ENCODE measurements around the gene MT1G.

GRCh38 chr16:56626685-56627084 is 41.2 kb downstream of the MT1G start:
- TF ChIP-seq ZNF558 (tag by site-specific recombination; IDR thresholded peaks at IDR 0.05) = no peak
- TF ChIP-seq ZNF677 (tag by site-specific recombination; IDR thresholded peaks at IDR 0.05) = no peak
- TF ChIP-seq YY1 (tag by site-specific recombination; IDR thresholded peaks at IDR 0.05) = no peak
- TF ChIP-seq CTCF (tag by site-specific recombination; IDR thresholded peaks at IDR 0.05) = no peak
- TF ChIP-seq REST (tag by site-specific recombination; IDR thresholded peaks at IDR 0.05) = no peak
